Measurements from ENCODE around the gene C16orf46. TPM values are rescaled to one million over a fixed set of nuclear protein-coding genes. Genes with fewer than 3 reads are reported as not detected.

Gene C16orf46
- total RNA-seq, 1 experiment from 2014 or later: 0.22 TPM

- no peaks in the 10 kb centered on the region for H3K9me3 ChIP-seq (ENCODE audit: low read length)
- H3K9ac ChIP-seq (ENCODE audit: low read length): no peak overlapping the region
- H3K4me1 ChIP-seq (ENCODE audit: low read length): peaks cover 18% of the 10 kb centered on the region
- no peak overlapping the region for H2AFZ ChIP-seq (ENCODE audit: low read length)
- H3K4me2 ChIP-seq (ENCODE audit: low read depth, low read length, poor library complexity, severe bottlenecking): no peak overlapping the region
- H3K4me3 ChIP-seq (ENCODE audit: low read length): no peak overlapping the region
- H3K79me2 ChIP-seq (ENCODE audit: low read length): no peaks in the 10 kb centered on the region
- H3K27me3 ChIP-seq (ENCODE audit: low read length): no peaks in the 10 kb centered on the region
- no peaks in the 10 kb centered on the region for H3K36me3 ChIP-seq (ENCODE audit: insufficient read depth, low read length)
- H3K27ac ChIP-seq (ENCODE audit: low read length): no peak overlapping the region
- H3K9me2 ChIP-seq (replicated peaks; ENCODE audit: insufficient read depth, low read length): no peaks in the 10 kb centered on the region
- no peaks in the 10 kb centered on the region for H4K20me1 ChIP-seq (ENCODE audit: insufficient read depth, low read depth, low read length)
- DNase-seq: no peak
Observed at GRCh38 chr16:81070979-81071378, 6.1 kb downstream of the C16orf46 start.

DNA sequence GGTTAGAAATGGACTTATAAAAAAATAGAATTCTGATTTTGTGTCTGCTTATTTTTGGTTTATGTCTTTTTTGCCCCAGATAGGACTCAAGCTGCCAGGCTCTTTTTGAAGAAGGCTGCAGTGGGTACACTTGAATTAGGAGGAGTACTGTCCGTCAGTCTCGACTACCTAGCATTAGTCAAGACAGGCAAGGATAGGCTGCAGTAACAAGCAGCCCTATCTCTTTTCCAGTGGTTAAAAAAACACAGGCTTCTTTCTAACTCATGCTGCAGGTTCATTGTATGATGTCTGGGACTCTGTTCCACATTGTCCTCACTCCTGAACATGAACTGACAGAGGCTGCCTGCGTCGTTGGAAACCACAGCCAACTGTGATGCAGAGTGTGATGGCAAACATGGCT is 8.0 kb downstream of the C16orf46 start:
- H3K27me3 ChIP-seq (ENCODE audit: low read length): no peaks in the 10 kb centered on the region
- H3K27ac ChIP-seq (ENCODE audit: low read length): no peak overlapping the region
- H3K9me3 ChIP-seq (ENCODE audit: low read length): no peaks in the 10 kb centered on the region
- no peak overlapping the region for H3K4me2 ChIP-seq (ENCODE audit: low read depth, low read length, poor library complexity, severe bottlenecking)
- H3K36me3 ChIP-seq (ENCODE audit: insufficient read depth, low read length): no peaks in the 10 kb centered on the region
- H3K9me2 ChIP-seq (replicated peaks; ENCODE audit: insufficient read depth, low read length): no peaks in the 10 kb centered on the region
- H3K79me2 ChIP-seq (ENCODE audit: low read length): no peaks in the 10 kb centered on the region
- H2AFZ ChIP-seq (ENCODE audit: low read length): no peak overlapping the region
- no peak for DNase-seq
- H4K20me1 ChIP-seq (ENCODE audit: insufficient read depth, low read depth, low read length): no peaks in the 10 kb centered on the region
- H3K4me1 ChIP-seq (ENCODE audit: low read length): peaks cover 8% of the 10 kb centered on the region
- H3K9ac ChIP-seq (ENCODE audit: low read length): no peak overlapping the region
- no peak overlapping the region for H3K4me3 ChIP-seq (ENCODE audit: low read length)

DNA sequence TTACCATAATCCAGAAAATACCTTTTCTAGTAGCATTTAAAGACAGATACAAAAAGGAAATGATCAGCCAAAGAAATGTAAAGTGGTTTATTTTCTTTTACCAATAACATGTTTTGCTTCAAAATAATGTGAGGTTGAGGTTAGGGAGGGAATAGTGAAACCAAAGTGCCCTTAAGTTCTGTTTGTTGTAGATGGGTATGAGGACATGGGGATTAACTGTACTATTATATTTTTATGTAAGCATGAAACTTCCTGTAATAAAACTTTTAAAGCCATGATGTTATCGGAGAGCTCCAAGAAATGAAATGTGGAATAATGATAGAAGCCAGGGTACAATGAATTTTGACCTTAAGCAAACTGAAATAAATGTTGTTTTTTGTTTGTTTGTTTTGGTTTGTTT is 9.9 kb downstream of the C16orf46 start:
- Histone ChIP-seq H3K9ac (ENCODE audit: low read length) (no peak overlapping the region), H3K9me2 (replicated peaks; ENCODE audit: insufficient read depth, low read length) (no peaks in the 10 kb centered on the region), H2AFZ (ENCODE audit: low read length) (no peak overlapping the region), H3K36me3 (ENCODE audit: insufficient read depth, low read length) (no peaks in the 10 kb centered on the region), H3K4me1 (ENCODE audit: low read length) (no peaks in the 10 kb centered on the region), H3K4me2 (ENCODE audit: low read depth, low read length, poor library complexity, severe bottlenecking) (no peak overlapping the region), H3K9me3 (ENCODE audit: low read length) (no peaks in the 10 kb centered on the region), H3K27ac (ENCODE audit: low read length) (no peak overlapping the region), H4K20me1 (ENCODE audit: insufficient read depth, low read depth, low read length) (no peaks in the 10 kb centered on the region), H3K4me3 (ENCODE audit: low read length) (no peak overlapping the region), H3K79me2 (ENCODE audit: low read length) (no peaks in the 10 kb centered on the region), H3K27me3 (ENCODE audit: low read length) (no peaks in the 10 kb centered on the region)
- DNase-seq: no peak

DNA sequence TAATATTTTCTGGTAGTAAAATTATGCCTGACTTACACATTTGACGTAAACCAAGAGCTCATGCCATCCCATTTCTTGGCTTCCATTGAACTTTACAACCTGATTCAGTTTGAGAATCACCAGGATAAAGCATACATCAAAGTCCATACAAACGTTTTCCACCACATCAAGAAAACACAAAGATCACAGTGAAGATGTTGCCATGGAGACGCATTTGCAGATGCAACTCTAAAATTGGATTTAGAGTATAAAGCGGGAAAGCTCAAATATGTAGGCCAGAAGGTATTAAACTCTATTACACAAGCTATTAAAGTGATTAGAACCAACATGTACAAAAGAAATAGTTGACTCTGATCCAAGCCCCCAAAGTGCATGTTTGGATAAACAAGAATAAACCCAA is 10.4 kb downstream of the C16orf46 start:
- Histone ChIP-seq H4K20me1 (ENCODE audit: insufficient read depth, low read depth, low read length) (no peaks in the 10 kb centered on the region), H3K9me2 (replicated peaks; ENCODE audit: insufficient read depth, low read length) (no peaks in the 10 kb centered on the region), H3K36me3 (ENCODE audit: insufficient read depth, low read length) (no peaks in the 10 kb centered on the region), H3K9ac (ENCODE audit: low read length) (no peak overlapping the region), H3K4me1 (ENCODE audit: low read length) (no peaks in the 10 kb centered on the region), H3K4me3 (ENCODE audit: low read length) (no peak overlapping the region), H3K27ac (ENCODE audit: low read length) (no peak overlapping the region), H3K4me2 (ENCODE audit: low read depth, low read length, poor library complexity, severe bottlenecking) (no peak overlapping the region), H3K79me2 (ENCODE audit: low read length) (no peaks in the 10 kb centered on the region), H3K27me3 (ENCODE audit: low read length) (no peaks in the 10 kb centered on the region), H3K9me3 (ENCODE audit: low read length) (no peaks in the 10 kb centered on the region), H2AFZ (ENCODE audit: low read length) (no peak overlapping the region)
- no peak for DNase-seq

GRCh38 chr16:81061871-81062608 is 15.0 kb downstream of the C16orf46 start:
- no peaks in the 10 kb centered on the region for H3K4me1 ChIP-seq (ENCODE audit: low read length)
- no peaks in the 10 kb centered on the region for H3K79me2 ChIP-seq (ENCODE audit: low read length)
- H3K9me2 ChIP-seq (replicated peaks; ENCODE audit: insufficient read depth, low read length): no peaks in the 10 kb centered on the region
- no peak overlapping the region for H3K27ac ChIP-seq (ENCODE audit: low read length)
- no peak overlapping the region for H3K9ac ChIP-seq (ENCODE audit: low read length)
- H3K27me3 ChIP-seq (ENCODE audit: low read length): no peaks in the 10 kb centered on the region
- DNase-seq: no peak
- H3K9me3 ChIP-seq (ENCODE audit: low read length): no peaks in the 10 kb centered on the region
- no peaks in the 10 kb centered on the region for H3K36me3 ChIP-seq (ENCODE audit: insufficient read depth, low read length)
- H3K4me3 ChIP-seq (ENCODE audit: low read length): no peak overlapping the region
- H4K20me1 ChIP-seq (ENCODE audit: insufficient read depth, low read depth, low read length): no peaks in the 10 kb centered on the region
- H3K4me2 ChIP-seq (ENCODE audit: low read depth, low read length, poor library complexity, severe bottlenecking): no peak overlapping the region
- H2AFZ ChIP-seq (ENCODE audit: low read length): no peak overlapping the region

DNA sequence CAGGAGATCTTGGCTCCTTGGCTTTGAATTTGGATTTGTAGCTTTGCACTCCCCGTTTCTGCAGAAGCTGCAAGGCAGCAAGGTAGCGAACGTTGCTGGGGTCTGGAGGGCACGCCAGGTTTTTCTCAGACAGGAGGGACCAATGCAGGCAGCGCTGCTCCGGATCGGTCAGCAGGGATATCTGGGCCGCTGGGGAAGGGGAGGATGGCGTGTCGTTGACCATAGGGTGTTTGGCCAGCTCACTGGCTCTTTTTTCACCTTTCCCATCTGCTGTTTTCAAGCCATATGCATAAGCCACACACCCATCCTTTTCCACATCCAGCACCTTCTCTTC is 15.8 kb downstream of the C16orf46 start:
- no peaks in the 10 kb centered on the region for H3K4me1 ChIP-seq (ENCODE audit: low read length)
- H3K36me3 ChIP-seq (ENCODE audit: insufficient read depth, low read length): no peaks in the 10 kb centered on the region
- H3K9me3 ChIP-seq (ENCODE audit: low read length): no peaks in the 10 kb centered on the region
- H3K4me2 ChIP-seq (ENCODE audit: low read depth, low read length, poor library complexity, severe bottlenecking): no peak overlapping the region
- H3K4me3 ChIP-seq (ENCODE audit: low read length): no peak overlapping the region
- no peak overlapping the region for H2AFZ ChIP-seq (ENCODE audit: low read length)
- H3K27me3 ChIP-seq (ENCODE audit: low read length): no peaks in the 10 kb centered on the region
- no peak overlapping the region for H3K27ac ChIP-seq (ENCODE audit: low read length)
- DNase-seq: no peak
- H3K9me2 ChIP-seq (replicated peaks; ENCODE audit: insufficient read depth, low read length): no peaks in the 10 kb centered on the region
- H4K20me1 ChIP-seq (ENCODE audit: insufficient read depth, low read depth, low read length): no peaks in the 10 kb centered on the region
- H3K79me2 ChIP-seq (ENCODE audit: low read length): no peaks in the 10 kb centered on the region
- H3K9ac ChIP-seq (ENCODE audit: low read length): no peak overlapping the region

- no peaks in the 10 kb centered on the region for H3K36me3 ChIP-seq (ENCODE audit: insufficient read depth, low read length)
- no peaks in the 10 kb centered on the region for H3K27me3 ChIP-seq (ENCODE audit: low read length)
- no peak overlapping the region for H2AFZ ChIP-seq (ENCODE audit: low read length)
- no peaks in the 10 kb centered on the region for H3K9me3 ChIP-seq (ENCODE audit: low read length)
- no peak overlapping the region for H3K4me2 ChIP-seq (ENCODE audit: low read depth, low read length, poor library complexity, severe bottlenecking)
- no peaks in the 10 kb centered on the region for H3K4me1 ChIP-seq (ENCODE audit: low read length)
- DNase-seq: no peak
- no peaks in the 10 kb centered on the region for H4K20me1 ChIP-seq (ENCODE audit: insufficient read depth, low read depth, low read length)
- no peak overlapping the region for H3K9ac ChIP-seq (ENCODE audit: low read length)
- no peaks in the 10 kb centered on the region for H3K79me2 ChIP-seq (ENCODE audit: low read length)
- no peak overlapping the region for H3K27ac ChIP-seq (ENCODE audit: low read length)
- no peaks in the 10 kb centered on the region for H3K9me2 ChIP-seq (replicated peaks; ENCODE audit: insufficient read depth, low read length)
- no peak overlapping the region for H3K4me3 ChIP-seq (ENCODE audit: low read length)
Observed at GRCh38 chr16:81060576-81061306, 16.3 kb downstream of the C16orf46 start.

DNA sequence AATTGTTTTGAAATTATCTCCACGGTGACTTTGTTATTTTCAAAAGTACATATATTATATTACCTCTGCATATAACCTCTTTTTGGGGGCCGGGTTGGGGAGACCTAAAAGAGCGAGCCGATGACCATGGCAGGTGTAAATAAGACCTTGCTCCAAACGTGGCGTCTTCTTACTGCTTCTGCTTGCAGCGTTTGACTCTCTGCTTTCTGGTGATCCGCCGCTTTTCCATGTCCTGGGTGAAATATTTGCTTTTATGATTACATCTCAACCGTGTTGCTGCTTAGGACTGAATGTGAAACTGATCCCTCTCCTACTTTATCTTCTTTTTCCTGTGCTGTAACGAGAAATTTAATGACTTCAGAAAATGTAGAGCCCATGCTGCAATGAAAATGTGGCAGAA is 23.3 kb downstream of the C16orf46 start:
- H4K20me1 ChIP-seq (ENCODE audit: insufficient read depth, low read depth, low read length): no peaks in the 10 kb centered on the region
- no peak overlapping the region for H3K9ac ChIP-seq (ENCODE audit: low read length)
- 0 out of 2 replicates have a peak, but pooled peaks cover 3% of the 10 kb centered on the region for H3K36me3 ChIP-seq (ENCODE audit: insufficient read depth, low read length)
- no peak overlapping the region for H3K4me3 ChIP-seq (ENCODE audit: low read length)
- H2AFZ ChIP-seq (ENCODE audit: low read length): no peak overlapping the region
- no peaks in the 10 kb centered on the region for H3K27me3 ChIP-seq (ENCODE audit: low read length)
- H3K79me2 ChIP-seq (ENCODE audit: low read length): no peaks in the 10 kb centered on the region
- no peak overlapping the region for H3K27ac ChIP-seq (ENCODE audit: low read length)
- DNase-seq: no peak
- no peak overlapping the region for H3K4me2 ChIP-seq (ENCODE audit: low read depth, low read length, poor library complexity, severe bottlenecking)
- peaks cover 13% of the 10 kb centered on the region for H3K9me3 ChIP-seq (ENCODE audit: low read length)
- no peaks in the 10 kb centered on the region for H3K9me2 ChIP-seq (replicated peaks; ENCODE audit: insufficient read depth, low read length)
- no peaks in the 10 kb centered on the region for H3K4me1 ChIP-seq (ENCODE audit: low read length)

All from Karpas-422 (cell line).